Suppressor macrophage (primary cell): Measurements from ENCODE around the gene NPHS1.
"Not testable (repeated sequence)": the region's sequence is repeated elsewhere in the genome, so short reads cannot be mapped to it uniquely, and the experiment has no call there.

ENCODE experiments used
- DNase-seq, 4 experiments: peaks; one replicate each; pipeline ENCODE4 v3.0.0-alpha.2; 2020 to 2022
- total RNA-seq, 17 experiments: gene quantifications; one replicate each; lab custom pipeline; 2026; ENCODE audit warnings: mixed read lengths in 6 of 17, inconsistent platforms in 3 of 17; lab: John Stamatoyannopoulos, UW

The NPHS1 gene, protein sequence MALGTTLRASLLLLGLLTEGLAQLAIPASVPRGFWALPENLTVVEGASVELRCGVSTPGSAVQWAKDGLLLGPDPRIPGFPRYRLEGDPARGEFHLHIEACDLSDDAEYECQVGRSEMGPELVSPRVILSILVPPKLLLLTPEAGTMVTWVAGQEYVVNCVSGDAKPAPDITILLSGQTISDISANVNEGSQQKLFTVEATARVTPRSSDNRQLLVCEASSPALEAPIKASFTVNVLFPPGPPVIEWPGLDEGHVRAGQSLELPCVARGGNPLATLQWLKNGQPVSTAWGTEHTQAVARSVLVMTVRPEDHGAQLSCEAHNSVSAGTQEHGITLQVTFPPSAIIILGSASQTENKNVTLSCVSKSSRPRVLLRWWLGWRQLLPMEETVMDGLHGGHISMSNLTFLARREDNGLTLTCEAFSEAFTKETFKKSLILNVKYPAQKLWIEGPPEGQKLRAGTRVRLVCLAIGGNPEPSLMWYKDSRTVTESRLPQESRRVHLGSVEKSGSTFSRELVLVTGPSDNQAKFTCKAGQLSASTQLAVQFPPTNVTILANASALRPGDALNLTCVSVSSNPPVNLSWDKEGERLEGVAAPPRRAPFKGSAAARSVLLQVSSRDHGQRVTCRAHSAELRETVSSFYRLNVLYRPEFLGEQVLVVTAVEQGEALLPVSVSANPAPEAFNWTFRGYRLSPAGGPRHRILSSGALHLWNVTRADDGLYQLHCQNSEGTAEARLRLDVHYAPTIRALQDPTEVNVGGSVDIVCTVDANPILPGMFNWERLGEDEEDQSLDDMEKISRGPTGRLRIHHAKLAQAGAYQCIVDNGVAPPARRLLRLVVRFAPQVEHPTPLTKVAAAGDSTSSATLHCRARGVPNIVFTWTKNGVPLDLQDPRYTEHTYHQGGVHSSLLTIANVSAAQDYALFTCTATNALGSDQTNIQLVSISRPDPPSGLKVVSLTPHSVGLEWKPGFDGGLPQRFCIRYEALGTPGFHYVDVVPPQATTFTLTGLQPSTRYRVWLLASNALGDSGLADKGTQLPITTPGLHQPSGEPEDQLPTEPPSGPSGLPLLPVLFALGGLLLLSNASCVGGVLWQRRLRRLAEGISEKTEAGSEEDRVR (N-terminal part only)
- total RNA-seq = 0 to 4.6 (median 0.08) reads per million in 17 experiments

DNA sequence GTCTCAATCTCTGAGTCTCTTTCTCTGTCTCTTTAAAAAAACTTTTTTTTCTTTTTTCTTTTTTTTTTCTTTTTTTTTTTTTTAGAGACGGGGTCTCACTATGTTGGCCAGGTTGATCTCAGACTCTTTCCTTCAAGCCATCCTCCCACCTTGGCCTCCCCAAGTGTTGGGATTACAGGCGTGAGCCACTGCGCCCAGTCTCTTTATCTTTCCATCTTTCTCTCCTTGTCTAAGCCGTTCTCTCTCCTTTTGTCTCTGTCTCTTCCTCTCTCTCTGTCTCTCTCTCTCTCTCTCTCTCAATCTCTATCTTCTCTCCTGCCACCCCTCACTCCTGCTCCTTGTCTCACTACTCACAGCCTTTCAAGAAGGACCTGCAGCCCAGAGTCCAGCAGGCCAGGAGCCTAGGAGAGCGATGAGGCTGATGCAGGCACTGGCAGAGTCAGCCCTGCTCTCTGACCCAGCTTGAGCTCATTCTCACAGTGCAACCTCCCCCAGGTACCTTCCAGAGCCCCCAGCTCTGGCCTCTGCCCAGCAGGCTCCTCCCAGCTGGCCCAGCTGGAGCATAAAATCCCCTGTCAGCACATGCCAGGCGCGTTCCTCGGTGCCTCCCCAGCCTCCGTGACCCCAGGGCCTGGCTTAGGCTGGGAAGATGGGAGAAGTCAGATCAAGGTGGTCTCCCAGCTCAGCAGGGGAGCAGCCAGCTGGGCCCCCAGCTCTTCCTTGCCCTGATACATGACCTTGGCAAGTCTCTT is at the start of gene NPHS1:
TSS of gene NPHS1 (minus strand) at position 476 of the 752 bp plus-strand sequence. CDS start 667 bp downstream, outside the sequence.
- DNase-seq = no peak

DNA sequence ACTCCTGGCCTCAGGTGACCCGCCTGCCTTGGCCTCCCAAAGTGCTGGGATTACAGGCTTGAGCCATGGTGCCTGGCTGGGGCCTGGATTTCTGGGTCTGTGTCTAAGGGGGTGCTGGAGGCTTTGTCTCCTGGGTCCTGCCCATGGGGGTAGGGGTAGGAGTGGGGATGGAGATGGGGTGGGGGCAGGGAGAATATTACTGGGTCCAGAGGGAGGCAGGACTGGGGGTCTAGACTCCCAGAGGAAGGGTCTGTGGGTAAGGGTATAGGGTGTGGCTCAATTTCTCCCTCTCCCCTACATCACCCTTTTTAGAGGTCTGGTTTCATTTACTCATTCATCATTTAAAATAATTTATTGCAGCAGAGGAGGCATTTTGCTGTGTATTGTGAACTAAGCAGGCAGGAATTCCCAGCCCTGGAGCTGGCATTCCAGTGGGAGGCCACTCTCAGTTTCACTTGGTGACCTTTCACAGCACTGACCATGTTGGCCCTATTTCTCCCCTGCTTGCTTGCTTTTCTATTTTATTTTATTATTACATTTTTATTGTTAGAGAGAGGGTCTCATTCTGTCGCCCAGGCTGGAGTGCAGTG is 48.8 kb upstream of the NPHS1 start:
- no peak for DNase-seq

DNA sequence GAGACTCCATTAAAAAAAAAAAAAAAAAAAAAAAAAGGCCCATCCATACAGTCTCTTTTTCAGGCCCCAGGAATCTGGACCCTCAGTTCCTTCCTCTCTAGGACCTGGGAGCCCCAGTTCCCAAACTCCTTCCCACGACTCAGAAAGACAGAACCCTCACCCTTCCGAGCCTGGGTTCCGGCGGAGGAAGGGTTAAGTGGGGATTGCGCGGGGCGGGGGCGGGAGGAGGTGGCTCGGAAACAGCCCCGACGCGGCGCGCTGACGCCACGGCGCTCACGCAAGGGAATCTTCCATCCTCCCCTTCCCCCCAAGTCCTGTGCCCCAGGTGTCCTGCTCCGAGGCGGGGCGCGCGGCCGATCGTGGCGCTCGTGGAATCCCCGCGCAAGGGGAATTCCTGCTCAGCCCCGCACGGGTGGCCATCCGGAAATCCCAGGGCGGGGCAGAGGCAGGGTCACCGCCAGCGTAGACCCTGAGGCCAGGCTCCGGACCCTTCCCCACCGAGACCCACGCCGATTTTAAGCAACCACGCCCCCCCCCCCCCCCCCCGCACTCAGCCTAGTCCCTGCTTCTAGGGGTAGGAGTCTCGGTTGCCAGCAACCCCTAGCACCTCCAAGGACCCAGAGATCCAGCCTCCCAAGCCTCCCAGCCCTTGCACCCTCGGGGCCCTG is 47.4 kb upstream of the NPHS1 start:
- DNase-seq = peak; percentile 88 to 95 (median 92)

DNA sequence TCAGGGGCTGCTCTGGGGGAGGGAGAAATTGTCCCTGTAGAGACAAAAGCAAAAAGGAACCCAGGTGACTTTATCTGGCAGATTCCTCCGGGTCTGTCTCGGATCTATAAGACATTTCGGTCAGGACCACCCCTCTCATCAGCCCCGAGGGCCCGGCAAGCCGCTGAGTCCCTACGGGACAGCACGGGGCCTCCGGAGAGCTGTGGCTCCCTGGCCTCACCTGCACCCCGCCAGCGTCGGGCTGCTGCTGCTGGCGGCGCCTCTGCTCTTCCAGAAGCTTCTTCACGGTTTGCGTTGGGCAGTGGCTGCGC is 46.1 kb upstream of the NPHS1 start:
- no peak for DNase-seq

DNA sequence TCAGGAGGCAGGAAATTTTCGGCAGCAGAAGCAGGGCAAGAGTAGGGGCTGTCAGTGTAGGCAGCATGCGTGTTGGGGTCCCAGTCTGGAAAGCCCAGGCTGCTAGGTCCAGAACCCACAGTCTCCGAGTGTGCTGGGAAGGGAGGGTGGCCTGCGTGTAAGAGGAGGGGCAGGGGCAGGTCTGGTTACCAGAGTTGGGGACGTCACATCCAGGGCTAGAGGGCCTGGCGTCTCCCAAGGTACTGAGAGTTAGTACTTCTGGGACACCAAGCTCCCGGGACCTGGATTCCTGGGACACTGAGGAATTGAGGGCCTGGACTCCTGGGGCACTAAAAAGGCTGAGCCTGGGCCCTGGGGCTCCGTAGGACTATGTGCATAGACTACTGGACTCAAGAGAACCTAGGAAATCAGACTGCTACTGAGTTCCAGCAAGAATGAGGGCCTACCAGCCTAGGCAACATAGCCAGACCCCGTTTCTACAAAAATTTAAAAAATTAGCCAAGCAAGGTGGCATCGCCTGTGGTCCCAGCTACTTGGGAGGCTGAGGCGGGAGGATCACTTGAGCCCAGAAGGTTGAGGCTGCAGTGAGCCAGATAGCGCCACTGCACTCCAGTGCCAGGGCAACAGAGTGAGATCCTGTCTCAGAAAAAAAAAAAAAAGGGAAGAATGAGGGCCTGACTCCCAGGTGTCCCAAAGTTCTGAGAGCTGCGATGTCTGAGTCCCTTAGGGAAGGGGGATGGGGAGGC is 45.6 kb upstream of the NPHS1 start:
- no peak for DNase-seq

DNA sequence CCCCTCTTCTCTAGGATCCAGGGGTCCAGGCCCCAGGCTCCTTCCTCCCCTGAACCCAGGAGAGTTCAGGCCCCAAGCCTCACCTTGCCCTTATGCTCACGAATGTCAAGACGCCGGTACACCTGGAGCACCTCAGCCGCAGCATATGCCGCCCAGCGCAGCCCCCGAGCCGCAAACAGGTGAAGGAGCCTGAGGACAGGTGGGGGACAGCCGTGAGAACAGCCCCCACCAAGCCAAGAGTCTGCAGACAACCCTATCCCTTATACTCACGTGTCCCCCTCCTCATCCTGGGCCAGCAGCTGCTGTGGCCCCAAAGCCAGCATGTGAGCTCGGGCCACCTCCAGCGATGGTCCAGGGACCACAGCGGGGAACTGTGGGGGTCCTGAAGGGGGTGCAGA is 44.3 kb upstream of the NPHS1 start:
- DNase-seq = no peak

DNA sequence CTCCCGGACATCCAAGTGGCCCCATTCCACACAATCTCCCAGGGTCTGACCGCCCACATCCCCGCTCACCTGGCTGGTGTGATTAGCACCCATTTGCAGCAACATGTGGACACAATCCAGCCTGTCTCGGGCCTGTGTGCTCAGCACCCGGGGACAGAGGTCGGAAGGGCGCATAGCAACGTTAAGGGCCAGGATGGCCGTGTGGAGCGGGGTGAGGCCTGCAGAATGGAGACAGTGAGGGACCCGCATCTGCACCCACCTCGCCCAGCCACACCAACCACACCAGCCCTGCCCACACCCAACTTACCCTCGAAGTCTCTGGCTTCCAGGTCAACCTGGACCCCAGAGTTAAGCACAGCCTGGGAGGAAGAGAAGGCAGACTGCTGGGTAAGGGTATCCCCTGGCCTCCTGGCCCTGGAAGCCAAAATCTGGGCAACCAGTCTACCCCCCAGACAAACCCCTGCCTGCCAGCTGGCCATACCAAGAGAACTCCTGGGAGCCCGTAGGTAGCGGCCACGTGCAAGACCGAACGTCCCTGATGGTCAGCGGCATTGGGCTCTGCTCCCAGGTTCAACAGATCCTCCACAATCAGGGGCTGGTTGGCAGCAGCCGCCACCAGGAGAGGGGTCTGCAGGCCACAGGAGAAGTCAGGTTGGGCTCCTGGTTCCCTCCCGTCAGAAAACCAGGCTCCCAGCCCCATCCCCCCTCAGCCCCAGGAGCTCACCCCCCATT is 43.8 kb upstream of the NPHS1 start:
- DNase-seq = no peak

DNA sequence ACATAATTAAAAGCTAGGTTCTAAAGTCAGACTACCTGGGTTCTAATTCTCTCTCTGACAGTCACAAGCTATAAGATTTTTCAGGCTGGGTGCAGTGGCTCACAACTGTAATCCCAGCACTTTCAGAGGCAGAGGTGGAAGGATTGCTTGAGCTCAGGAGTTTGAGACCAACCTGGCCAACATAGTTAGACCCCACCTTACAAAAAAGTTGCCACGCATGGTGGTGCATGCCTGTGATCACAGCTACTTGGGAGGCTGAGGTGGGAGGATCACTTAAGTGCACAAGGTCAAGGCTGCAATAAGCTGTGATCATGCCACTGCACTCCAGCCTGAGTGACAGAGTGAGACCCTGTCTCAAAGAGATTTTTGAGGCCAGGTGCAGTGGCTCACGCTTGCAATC is 42.0 kb upstream of the NPHS1 start:
- DNase-seq = no peak

DNA sequence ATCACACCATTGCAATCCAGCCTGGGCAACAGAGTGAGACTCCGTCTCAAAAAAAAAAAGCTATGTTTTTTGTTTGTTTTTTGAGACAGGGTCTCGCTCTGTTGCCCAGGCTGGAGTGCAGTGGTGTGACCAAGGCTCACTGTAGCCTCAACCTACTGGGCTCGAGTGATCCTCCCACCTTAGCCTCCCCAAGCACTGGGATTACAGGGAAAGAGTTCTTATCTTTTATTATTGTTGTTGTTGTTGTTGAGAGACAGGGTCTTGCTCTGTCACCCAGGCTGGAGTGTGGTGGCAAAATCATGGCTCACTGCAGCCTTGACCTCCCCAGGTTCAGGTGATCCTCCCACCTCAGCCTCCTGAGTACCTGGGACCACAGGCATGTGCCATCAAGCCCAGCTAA is 39.5 kb upstream of the NPHS1 start:
- not testable (repeated sequence) for DNase-seq

DNA sequence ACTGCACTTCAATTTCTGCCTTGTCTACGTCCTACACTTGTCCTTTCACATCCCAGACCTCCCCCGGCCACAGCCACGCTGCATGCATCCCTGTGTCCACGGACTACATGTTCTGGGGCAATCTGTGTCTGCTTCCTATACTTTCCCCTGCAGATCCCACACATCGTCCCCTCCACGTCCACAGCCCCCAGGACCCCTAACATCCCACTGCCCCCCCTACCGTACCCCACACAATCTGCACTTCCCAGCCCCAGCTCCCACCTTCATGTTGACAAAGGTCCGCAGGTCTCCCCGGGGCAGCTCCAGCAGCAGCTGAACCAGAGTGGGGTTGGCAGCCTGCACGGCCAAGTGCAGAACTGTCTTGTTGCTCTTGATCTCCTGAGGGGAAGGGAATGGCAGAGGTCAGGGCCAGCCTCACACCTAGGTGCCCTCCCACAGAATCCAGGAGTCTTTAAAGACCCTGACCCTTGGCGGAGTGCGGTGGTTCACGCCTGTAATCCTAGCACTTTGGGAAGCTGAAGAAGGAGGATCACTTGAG is 37.9 kb upstream of the NPHS1 start:
- no peak for DNase-seq

DNA sequence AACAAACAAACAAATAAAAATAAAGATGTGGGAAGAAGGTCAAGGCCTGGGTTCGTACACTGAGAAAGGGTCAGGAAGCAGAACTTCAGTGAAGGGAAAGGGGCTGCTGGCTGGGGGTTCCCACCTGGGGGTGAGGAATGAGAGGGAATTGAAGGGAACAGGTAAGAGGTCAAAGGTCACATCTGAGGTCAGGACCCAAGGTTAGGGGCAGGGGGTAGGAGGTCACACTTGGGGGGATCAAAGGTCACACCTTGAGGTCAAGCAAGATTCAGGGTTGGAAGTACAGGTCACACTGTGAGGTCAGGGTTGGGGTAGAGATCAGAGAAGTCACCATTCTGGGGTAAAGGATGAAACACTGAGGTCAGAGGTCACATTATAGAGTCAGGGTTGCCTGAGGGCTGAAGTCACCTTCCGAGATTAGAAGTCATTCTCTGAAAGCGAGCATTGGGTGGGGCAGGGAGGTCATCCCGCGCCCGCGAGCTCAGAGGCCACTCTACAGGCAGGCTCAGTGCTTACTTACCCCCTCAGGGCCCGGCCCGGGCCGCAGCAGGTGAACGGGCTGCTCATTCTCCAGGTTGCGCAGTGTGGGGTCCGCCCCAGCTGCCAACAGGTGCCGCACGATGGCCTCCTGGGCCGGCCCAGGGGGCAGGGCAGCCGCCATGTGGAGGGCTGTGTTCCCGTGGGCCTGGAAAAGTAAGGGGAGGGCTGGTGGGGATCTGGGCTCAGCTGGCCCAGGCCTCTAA is 37.2 kb upstream of the NPHS1 start:
- DNase-seq = no peak

DNA sequence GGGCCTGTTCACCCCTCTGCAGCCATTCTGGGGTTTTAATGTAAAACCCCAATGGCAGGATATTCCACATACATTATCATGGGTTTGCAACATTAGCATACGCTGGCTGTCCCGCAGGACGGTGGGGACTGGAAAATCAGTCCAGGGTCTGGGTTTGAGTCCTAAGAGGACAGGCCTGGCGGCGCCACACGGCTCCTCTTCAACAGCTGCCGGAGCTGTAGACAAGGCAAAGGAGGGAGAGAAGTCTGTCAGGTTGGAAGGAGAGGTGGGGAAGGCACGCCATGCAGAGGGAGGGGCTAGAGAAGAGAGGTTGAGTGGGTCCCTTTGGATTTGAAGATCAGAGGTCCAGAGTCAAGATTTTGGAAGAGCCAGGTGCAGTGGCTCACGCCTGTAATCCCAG is 36.1 kb upstream of the NPHS1 start:
- no peak for DNase-seq

DNA sequence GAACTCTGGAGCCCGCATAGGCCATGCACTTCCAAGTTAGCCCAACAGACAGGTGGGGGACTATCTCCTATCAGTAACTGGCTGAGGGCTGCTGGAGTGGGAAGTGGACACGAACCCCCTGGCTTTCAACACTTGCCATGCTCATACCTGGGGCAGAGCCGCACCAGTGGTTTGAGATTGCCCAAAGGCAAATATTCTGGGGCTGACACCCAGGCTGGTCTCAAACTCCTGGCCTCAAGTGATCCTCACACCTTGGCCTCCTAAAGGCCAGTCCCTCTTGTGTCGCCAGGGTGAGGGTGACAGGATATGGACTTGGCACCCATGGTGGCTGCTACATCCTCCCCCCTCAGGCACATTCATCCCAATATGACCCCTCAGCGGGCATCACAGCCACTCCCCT is 34.9 kb upstream of the NPHS1 start:
- DNase-seq = no peak

DNA sequence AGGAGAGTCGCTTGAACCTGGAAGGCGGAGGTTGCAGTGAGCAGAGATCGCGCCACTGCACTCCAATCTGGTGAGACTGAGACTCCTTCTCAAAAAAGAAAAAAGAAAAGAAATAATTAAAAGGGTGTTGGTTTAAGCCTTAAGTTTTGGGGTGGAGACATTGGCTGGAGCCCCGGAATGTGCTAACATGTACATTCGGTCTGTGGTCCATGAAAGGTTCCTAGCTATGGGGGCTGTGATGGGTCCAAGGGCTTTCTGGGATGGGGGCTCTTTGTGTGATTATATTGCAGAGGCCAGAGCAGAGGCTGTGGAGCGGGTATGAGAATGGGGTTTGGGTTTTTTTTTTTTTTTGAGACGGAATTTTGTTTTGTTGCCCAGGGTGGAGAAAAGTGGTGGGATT is 33.6 kb upstream of the NPHS1 start:
- no peak for DNase-seq

DNA sequence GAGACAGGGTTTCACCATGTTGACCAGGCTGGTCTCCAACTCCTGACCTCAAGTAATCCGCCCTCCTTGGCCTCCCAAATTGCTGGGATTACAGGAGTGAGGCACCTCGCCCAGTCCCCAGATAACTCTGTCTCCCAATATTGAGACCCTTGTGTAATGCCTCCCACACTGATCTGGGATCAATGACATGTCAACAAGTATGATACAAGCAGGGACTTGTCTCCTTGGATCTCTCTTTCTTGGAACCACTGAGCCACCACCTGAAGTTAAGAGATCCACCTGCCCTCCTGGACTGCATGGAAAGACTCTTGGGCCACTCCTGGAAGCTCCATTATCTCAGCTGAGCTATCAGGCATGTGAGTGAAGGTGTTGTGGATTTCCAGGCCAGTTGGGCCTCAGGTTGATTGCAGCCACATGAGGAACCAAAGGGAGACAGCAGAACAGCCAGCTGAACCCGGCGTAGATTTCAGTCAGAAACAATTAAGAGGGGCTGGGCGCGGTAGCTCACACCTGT is 33.0 kb upstream of the NPHS1 start:
- DNase-seq = no peak

DNA sequence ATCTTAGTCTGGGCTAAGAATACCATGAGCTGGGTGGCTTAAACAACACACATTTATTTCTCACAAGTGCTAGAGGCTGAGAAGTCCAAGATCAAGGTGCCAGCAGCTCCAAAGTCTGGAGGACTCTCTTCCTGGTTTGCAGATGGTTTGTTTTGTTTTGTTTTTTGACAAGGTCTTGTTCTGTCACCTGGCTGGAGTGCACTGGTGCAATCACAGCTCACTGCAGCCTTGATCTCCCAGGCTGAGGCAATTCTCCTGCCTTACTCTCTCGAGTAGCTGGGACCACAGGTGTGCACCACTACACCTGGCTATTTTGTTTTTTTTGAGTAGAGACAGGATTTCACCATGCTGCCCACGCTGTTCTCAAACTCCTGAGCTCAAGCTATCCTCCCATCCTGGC is 31.6 kb upstream of the NPHS1 start:
- DNase-seq = no peak

DNA sequence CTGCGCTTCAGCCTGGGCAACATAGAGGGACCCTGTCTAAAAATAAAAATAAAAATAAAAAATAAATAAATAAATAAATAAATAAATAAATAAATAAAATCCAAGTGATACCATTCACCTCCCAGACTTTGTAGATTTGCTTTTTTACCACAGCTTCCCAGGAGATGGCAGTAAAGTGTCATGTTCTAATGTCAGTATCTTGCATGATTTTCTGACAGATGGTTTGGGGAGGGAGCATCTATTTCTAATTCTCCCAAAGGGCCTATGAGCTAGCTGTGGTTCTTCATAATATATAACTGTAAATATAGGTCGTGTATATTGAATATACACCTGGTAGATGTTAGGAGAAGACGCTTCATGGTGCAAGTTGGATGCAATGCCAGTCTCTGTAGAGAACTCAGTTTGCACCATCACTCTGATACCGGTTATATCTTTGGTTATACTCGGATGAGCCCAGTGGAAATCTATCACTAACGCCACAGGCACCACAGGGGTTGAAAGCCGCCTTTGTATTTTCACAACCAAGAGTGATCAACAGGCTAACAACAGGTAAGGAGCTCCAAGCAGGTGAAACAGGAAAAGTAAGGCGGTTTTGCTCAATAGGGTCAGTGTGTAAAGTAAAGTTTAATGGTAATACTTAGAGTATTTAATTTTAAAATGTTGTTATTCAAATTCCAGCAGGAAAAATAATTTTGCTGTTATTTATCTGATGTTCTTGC is 30.0 kb upstream of the NPHS1 start:
- peak; percentile 66 to 87 (median 84) for DNase-seq

DNA sequence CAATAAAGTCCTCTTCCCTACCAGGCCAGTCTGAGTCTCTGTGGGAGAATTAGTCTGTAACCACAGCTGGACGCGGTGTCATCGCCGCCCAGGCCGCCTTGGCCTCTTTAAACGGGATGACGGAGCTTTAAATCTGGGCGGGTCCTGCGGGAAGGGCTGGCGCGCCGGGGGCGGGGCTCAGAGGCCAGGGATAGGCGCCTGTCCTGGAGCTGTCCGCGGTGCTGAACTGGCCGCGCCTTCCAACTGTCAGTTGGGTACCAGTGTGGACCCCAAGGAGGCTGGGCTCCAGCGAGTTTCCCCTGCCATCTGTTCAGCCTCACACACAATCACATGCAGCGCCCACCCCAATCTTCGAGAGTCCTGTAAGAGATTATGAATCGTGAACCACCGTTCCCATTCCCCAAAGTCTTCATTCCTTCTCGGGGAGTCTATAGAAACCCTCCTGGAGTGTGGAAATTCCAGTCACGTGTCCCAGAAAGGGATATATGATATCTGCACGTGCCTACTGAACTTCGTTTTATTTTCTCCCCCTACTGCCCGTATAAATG is 27.5 kb upstream of the NPHS1 start:
- DNase-seq = peak; percentile 94 to 97 (median 96)
